GM21529 (cell line): ENCODE data around the gene HPSE2.

Experiments
- ATAC-seq: cut with Tn5 transposase; IDR thresholded peaks from one replicate; pipeline ENCODE4 v1.9.1; 2021; ENCODE audit not compliant: unreplicated experiment

The HPSE2 gene

GRCh38 chr10:98855403-98856189 lies 380.1 kb downstream of the HPSE2 start:
- peak; percentile 64 for ATAC-seq

GRCh38 chr10:98852686-98853085 lies 383.0 kb downstream of the HPSE2 start:
- ATAC-seq = no peak

- no peak for ATAC-seq
Measured at GRCh38 chr10:98848361-98848760, 387.3 kb downstream of the HPSE2 start.

- ATAC-seq = no peak
Measured at GRCh38 chr10:98846787-98847186, 388.9 kb downstream of the HPSE2 start.

- no peak for ATAC-seq
Measured at GRCh38 chr10:98833542-98833941, 402.1 kb downstream of the HPSE2 start.

GRCh38 chr10:98832738-98833137 lies 402.9 kb downstream of the HPSE2 start:
- no peak for ATAC-seq

- no peak for ATAC-seq
Measured at GRCh38 chr10:98832196-98832595, 403.5 kb downstream of the HPSE2 start.

GRCh38 chr10:98831391-98831790 lies 404.3 kb downstream of the HPSE2 start:
- ATAC-seq = no peak

- no peak for ATAC-seq
Measured at GRCh38 chr10:98825741-98826140, 409.9 kb downstream of the HPSE2 start.

- no peak for ATAC-seq
Measured at GRCh38 chr10:98817396-98817795, 418.3 kb downstream of the HPSE2 start.

- no peak for ATAC-seq
Measured at GRCh38 chr10:98815039-98815885, 420.4 kb downstream of the HPSE2 start.

GRCh38 chr10:98814470-98814869 lies 421.2 kb downstream of the HPSE2 start:
- ATAC-seq = no peak

GRCh38 chr10:98808282-98808892 lies 427.3 kb downstream of the HPSE2 start:
- no peak for ATAC-seq

- ATAC-seq = no peak
Measured at GRCh38 chr10:98800263-98800662, 435.4 kb downstream of the HPSE2 start.

- no peak for ATAC-seq
Measured at GRCh38 chr10:98795467-98795866, 440.2 kb downstream of the HPSE2 start.

- no peak for ATAC-seq
Measured at GRCh38 chr10:98790817-98791216, 444.8 kb downstream of the HPSE2 start.

GRCh38 chr10:98778277-98778759 lies 457.3 kb downstream of the HPSE2 start:
- ATAC-seq = no peak

GRCh38 chr10:98758463-98758862 lies 477.2 kb downstream of the HPSE2 start:
- no peak for ATAC-seq

- ATAC-seq = no peak
Measured at GRCh38 chr10:98748298-98748697, 487.4 kb downstream of the HPSE2 start.

- ATAC-seq = no peak
Measured at GRCh38 chr10:98745645-98746044, 490.0 kb downstream of the HPSE2 start.

GRCh38 chr10:98720551-98720950 lies 515.1 kb downstream of the HPSE2 start:
- no peak for ATAC-seq

GRCh38 chr10:98713586-98713985 lies 522.1 kb downstream of the HPSE2 start:
- ATAC-seq = no peak
